IPS DF 6.9 (cell line): Measurements from ENCODE around the gene LYRM4.

Source experiments
- DNase-seq: peaks from one replicate; pipeline ENCODE4 v3.0.0-alpha.2; 2013; ENCODE audit warnings: low read depth, low spot score
- H3K27ac ChIP-seq: one replicate; pipeline ENCODE4 v1.5.1; 2013; ENCODE audit warnings: low read length, control low read depth
- H3K27me3 ChIP-seq: 2 replicates; pipeline ENCODE4 v1.6.1; 2013; ENCODE audit warnings: mild to moderate bottlenecking, low read length; ENCODE audit not compliant: control insufficient read depth, insufficient read depth
- H3K36me3 ChIP-seq: 2 replicates; pipeline ENCODE4 v1.6.1; 2013; ENCODE audit warnings: low read length; ENCODE audit not compliant: control insufficient read depth, insufficient read depth
- H3K4me1 ChIP-seq: 2 replicates; pipeline ENCODE4 v1.6.1; 2013; ENCODE audit warnings: low read length; ENCODE audit not compliant: control insufficient read depth, insufficient read depth
- H3K4me3 ChIP-seq: 2 replicates; pipeline ENCODE4 v1.5.1; 2013; ENCODE audit warnings: mild to moderate bottlenecking, low read length
- H3K9me3 ChIP-seq: 2 replicates; pipeline ENCODE4 v1.6.1; 2013; ENCODE audit warnings: low read length, inconsistent platforms; ENCODE audit not compliant: control insufficient read depth, insufficient read depth
- WGBS: extraction: QIAGEN DNeasy Blood & Tissue Kit; methylation state at CpG from one replicate; pipeline ENCODE4 v1.1.7; 2013; ENCODE audit warnings: mixed read lengths, missing lambda C conversion rate; ENCODE audit not compliant: insufficient read length, insufficient coverage; 5-methylcytosine and 5-hydroxymethylcytosine counted together

The LYRM4 gene

GRCh38 chr6:5093231-5094015 is 167.3 kb downstream of the LYRM4 start:
- no peaks in the 10 kb centered on the region for H3K9me3 ChIP-seq
- H3K27me3 ChIP-seq, result no peaks in the 10 kb centered on the region
- no peaks in the 10 kb centered on the region for H3K4me1 ChIP-seq
- no peak overlapping the region for H3K4me3 ChIP-seq
- H3K27ac ChIP-seq, result no peak overlapping the region
- H3K36me3 ChIP-seq, result no peaks in the 10 kb centered on the region
- DNase-seq, result no peak
- no CpG with 5 or more reads among the region's 7 CpGs for WGBS

GRCh38 chr6:5091210-5092069 is 169.3 kb downstream of the LYRM4 start:
- no CpG with 5 or more reads among the region's 10 CpGs for WGBS
- DNase-seq, result no peak

GRCh38 chr6:5090603-5091002 is 170.1 kb downstream of the LYRM4 start:
- no peak overlapping the region for H3K27ac ChIP-seq
- peaks cover 18% of the 10 kb centered on the region for H3K27me3 ChIP-seq
- H3K4me3 ChIP-seq, result no peak overlapping the region
- no peaks in the 10 kb centered on the region for H3K9me3 ChIP-seq
- H3K36me3 ChIP-seq, result no peaks in the 10 kb centered on the region
- WGBS, result no CpG with 5 or more reads among the region's 7 CpGs
- DNase-seq, result no peak
- peaks cover 4% of the 10 kb centered on the region for H3K4me1 ChIP-seq

More at GRCh38 chr6:5091210-5092069, 169.3 kb downstream of the LYRM4 start:
- Histone ChIP-seq H3K36me3 (no peaks in the 10 kb centered on the region), H3K4me1 (peaks cover 2% of the 10 kb centered on the region; the same call in 1 of the 2 replicates), H3K27ac (no peak overlapping the region), H3K27me3 (peaks cover 11% of the 10 kb centered on the region), H3K4me3 (no peak overlapping the region), H3K9me3 (no peaks in the 10 kb centered on the region)

- no peak for DNase-seq
- no peak overlapping the region for H3K4me3 ChIP-seq
- H3K27ac ChIP-seq, result no peak overlapping the region
- H3K27me3 ChIP-seq, result peaks cover 26% of the 10 kb centered on the region
- no peaks in the 10 kb centered on the region for H3K9me3 ChIP-seq
- H3K36me3 ChIP-seq, result no peaks in the 10 kb centered on the region
- H3K4me1 ChIP-seq, result peaks cover 6% of the 10 kb centered on the region
- no CpG with 5 or more reads among the region's 5 CpGs for WGBS
These were observed 171.0 kb downstream of the LYRM4 start for GRCh38 chr6:5089481-5090438.

GRCh38 chr6:5088780-5089179 is 172.0 kb downstream of the LYRM4 start:
- WGBS, result no CpG with 5 or more reads among the region's 3 CpGs
- H3K4me3 ChIP-seq, result no peak overlapping the region
- H3K36me3 ChIP-seq, result no peaks in the 10 kb centered on the region
- H3K4me1 ChIP-seq, result peaks cover 6% of the 10 kb centered on the region
- H3K27ac ChIP-seq, result no peak overlapping the region
- peaks cover 32% of the 10 kb centered on the region for H3K27me3 ChIP-seq
- no peak for DNase-seq
- H3K9me3 ChIP-seq, result no peaks in the 10 kb centered on the region

GRCh38 chr6:5087389-5087788 is 173.4 kb downstream of the LYRM4 start:
- Histone ChIP-seq H3K9me3 (no peaks in the 10 kb centered on the region), H3K4me1 (peaks cover 6% of the 10 kb centered on the region), H3K4me3 (no peak overlapping the region), H3K27me3 (peaks cover 37% of the 10 kb centered on the region), H3K27ac (no peak overlapping the region), H3K36me3 (no peaks in the 10 kb centered on the region)
- DNase-seq, result no peak
- WGBS, result no CpG with 5 or more reads among the region's 19 CpGs

GRCh38 chr6:5086294-5086890 is 174.4 kb downstream of the LYRM4 start:
- Histone ChIP-seq H3K27ac (no peak overlapping the region), H3K27me3 (peaks cover 37% of the 10 kb centered on the region), H3K4me3 (peak overlapping the region; percentile 5; the same call in 1 of the 2 replicates), H3K36me3 (no peaks in the 10 kb centered on the region), H3K4me1 (peaks cover 6% of the 10 kb centered on the region), H3K9me3 (no peaks in the 10 kb centered on the region)
- DNase-seq, result no peak
- WGBS, result no CpG with 5 or more reads among the region's 56 CpGs

- Histone ChIP-seq H3K9me3 (no peaks in the 10 kb centered on the region), H3K4me3 (peak overlapping the region; percentile 49; the same call in 1 of the 2 replicates), H3K27me3 (peaks cover 38% of the 10 kb centered on the region), H3K4me1 (peaks cover 6% of the 10 kb centered on the region), H3K36me3 (no peaks in the 10 kb centered on the region), H3K27ac (no peak overlapping the region)
- DNase-seq, result no peak
- WGBS, result no CpG with 5 or more reads among the region's 74 CpGs
These were observed 175.0 kb downstream of the LYRM4 start for GRCh38 chr6:5085648-5086293.

GRCh38 chr6:5084781-5085647 is 175.7 kb downstream of the LYRM4 start, which contains the start of gene PPP1R3G:
TSS of gene PPP1R3G (plus strand) at chr6:5085341. CDS start at chr6:5085486, 145 bp downstream.
- Histone ChIP-seq H3K9me3 (no peaks in the 10 kb centered on the region), H3K27ac (no peak within 1 kb of the TSS), H3K4me1 (peaks cover 6% of the 10 kb centered on the region), H3K36me3 (no peaks in the 10 kb centered on the region), H3K27me3 (peaks cover 38% of the 10 kb centered on the region), H3K4me3 (peak within 1 kb of the TSS; percentile 49; the same call in 1 of the 2 replicates)
- DNase-seq, result no peak
- no CpG with 5 or more reads among the region's 83 CpGs for WGBS
